A172 (cell line): ENCODE measurements around the gene LTBR. TPM values are rescaled to one million over a fixed set of nuclear protein-coding genes. Genes with fewer than 3 reads are reported as not detected.
"Not testable (repeated sequence)": the region's sequence is repeated elsewhere in the genome, so short reads cannot be mapped to it uniquely, and the experiment has no call there.

Experiments
- DNase-seq: peaks from one replicate; pipeline ENCODE4 v3.0.0-alpha.2; 2015; ENCODE audit warnings: low spot score
- total RNA-seq: library from RNA; depleted of rRNA; stranded (reverse); fragments of >200 nt; shearing (Covaris generic); gene quantifications from 2 replicates; pipeline ENCODE4 v1.2.3, GENCODE V29; 2014; rRNA removed

LTBR gene
- total RNA-seq: not detected in 2 replicates

DNA sequence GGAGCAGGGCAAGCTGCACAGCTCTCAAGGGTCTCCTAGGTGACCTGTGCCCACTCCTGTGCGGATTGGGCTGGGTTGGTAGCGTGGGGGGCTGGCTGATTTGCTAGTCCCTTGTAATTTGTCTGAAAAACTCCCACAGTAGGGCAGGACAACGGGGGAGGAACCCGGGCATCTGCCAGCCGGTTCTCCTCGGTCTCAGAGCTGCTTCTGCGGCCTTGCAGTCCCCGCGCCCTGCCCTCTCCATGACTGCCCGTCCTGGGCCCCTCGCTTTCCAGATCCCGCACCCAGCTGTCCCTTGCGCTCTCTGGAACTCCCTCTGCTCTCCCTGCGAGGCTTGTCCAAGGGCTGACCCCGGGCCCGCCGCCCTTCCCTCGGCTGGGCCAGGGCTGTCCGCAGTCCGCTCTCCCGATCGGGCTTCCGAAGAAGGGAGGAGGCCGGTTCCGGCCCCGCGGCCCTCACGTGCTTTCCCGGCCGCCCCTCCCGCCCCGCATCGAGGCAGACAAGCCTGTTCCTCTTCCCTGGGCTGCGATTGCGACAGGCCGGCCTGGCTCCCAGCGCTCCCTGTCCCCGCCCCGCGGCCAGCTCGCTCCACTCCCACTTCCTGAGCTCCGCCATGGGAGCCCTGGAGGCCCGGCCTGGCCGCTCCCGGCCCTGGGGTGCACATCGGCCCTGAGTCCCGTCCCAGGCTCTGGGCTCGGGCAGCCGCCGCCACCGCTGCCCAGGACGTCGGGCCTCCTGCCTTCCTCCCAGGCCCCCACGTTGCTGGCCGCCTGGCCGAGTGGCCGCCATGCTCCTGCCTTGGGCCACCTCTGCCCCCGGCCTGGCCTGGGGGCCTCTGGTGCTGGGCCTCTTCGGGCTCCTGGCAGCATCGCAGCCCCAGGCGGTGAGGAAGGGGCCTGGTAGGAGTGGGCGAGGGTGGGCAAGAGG lies at the start of gene LTBR:
LTBR (plus strand) TSS at position 591 of the 927 bp plus-strand sequence; CDS start at position 788, 197 bp downstream.
- DNase-seq: no peak

- no peak for DNase-seq
These were observed 49.6 kb upstream of the LTBR start for GRCh38 chr12:6334359-6334758.

DNA sequence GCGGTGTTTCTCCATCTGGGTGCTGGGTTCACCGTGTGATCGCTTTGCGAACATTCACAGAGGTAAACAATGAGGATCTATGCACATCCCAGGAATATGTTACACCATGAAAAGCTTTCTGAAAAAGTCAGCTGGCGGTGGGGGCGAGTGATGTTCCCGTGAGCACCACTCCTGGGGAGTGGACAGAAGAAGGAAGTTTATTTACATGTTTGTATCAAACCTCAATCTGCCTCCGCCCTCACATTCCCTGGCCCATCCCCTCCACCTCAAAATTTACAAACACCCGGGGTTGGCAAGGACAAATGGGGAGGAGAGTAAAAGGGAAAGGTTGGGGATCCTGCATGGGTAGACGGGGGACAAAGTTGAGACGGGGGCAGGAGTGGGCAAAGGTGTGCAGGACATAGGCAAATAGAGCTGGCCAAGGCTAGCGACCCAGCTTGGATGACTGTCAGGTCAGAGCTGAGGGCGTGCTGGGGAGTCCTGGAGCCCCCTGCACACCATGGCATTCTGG lies 49.0 kb upstream of the LTBR start:
- no peak for DNase-seq

GRCh38 chr12:6335451-6336078 lies 48.4 kb upstream of the LTBR start:
- DNase-seq: peak; percentile 75

- DNase-seq: peak; percentile 97
These were observed 47.7 kb upstream of the LTBR start for GRCh38 chr12:6336079-6336888.

DNA sequence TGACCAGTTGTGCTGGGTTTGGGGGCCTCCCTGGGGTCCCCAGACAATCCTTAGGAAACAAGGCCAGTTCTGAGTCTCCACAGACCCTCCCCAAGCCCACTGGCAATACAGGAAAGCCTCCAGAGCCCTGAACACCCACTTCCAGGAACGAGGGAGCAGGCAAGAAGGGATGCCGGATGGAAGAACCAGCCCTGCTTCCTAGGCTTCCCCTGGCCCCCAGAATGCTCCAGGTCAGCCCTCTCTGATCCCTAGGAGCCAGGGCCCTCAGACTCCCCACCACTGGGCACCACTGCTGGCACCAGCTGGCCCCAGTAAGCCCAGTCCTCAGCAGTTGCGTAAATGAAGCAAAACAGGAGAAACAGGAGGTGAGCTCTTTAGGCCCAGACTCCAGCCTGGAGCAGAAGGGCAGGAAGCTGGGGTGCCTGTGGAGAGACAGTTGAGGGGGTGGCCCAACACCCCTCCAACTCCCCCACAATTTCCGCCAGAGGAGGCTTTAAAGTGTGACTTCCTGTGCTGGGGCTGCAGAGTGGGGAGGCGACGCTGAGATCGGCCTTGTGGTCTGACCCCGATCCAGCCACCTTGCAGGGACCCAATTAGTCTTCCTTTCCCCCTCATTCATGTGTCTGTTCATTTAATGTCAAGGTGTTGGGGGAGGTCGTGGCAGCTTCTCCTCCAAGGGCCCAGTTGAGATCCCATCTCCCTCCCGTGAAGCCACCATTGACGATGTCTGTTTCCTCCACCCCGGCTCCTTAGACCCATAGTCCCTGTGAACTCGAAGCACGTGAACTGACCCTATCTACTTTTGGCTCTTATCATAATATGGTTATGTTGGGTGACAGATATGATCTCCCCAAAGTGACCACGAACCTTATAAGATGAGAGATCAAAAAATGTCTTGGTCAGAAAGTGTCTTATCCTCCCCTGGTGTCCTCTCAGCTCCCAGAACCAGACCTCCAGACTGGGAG lies 46.8 kb upstream of the LTBR start:
- DNase-seq: no peak

DNA sequence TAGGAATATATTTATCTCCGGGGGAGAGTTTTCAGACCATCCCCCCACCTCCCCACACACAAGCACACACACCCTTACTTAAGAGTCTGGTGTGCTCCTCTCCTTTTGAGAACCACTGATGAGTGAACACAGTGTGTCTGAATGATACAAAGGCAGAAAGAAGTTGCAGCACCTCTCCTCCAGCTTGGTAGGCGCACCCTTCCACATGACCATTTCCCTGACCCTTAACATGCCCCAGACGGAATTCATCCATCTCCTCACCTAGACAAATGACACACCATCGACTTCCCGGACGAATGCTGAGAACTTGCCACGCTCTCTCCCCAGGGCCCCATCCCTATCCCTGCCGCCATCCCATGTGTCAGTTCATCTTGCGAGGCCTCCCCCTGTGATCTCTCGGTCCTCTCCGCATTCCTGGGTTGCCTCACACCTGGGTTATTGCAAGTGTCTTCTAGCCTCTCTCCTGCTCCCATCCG lies 46.0 kb upstream of the LTBR start:
- DNase-seq: no peak

DNA sequence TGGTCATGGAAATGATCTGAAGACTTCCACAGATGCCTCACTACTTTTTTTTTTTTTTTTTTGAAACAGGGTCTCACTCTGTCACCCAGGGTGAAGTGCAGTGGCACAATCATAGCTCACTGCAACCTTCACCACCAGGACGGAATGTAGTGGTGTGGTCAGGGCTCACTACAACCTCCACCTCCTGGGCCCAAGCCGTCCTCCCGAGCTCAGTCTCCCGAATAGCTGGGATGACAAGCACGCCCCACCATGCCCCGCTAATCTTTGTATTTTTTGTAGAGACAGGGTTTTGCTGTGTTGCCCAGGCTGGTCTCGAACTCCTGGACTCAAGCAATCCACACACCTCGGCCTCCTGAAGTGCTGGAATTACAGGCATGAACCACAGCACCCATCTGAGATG lies 45.4 kb upstream of the LTBR start:
- DNase-seq: not testable (repeated sequence)

GRCh38 chr12:6338955-6339354 lies 45.0 kb upstream of the LTBR start:
- DNase-seq: no peak

GRCh38 chr12:6340032-6340638 lies 43.8 kb upstream of the LTBR start:
- peak; percentile 33 for DNase-seq

DNA sequence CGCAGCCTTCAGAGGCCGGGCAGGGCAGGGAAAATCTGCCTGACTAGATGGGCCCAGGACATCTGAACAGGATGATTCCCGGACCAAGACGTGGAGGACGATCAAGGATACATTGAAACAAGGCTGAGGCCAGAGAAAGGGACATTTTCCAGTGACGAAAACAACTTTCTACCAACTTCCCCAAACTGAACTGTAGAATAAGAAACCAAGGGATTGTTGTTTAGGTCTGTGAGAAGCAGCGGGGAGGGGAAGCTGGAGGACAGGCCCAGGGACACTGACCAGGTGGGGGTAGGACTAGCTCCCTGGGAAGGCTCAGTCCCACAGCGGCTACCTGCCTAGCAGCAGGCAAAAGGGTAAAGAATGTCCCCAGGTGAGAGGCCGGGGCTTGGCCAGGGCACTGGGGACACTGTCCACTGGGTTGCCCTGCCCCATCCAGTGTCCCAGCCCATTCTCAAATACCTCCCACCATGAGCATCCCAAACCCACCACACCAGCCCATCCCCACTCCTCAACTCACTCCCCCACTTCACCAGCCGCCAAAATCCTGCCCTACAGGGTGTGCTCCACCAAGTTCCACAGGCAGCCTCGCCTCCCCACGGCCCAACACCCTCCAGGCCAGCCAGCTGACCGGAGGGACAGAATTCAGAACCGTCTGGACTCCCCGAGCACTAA lies 43.1 kb upstream of the LTBR start:
- DNase-seq: no peak

- peak; percentile 82 for DNase-seq
These were observed 42.4 kb upstream of the LTBR start, which contains the start of gene TNFRSF1A for GRCh38 chr12:6341417-6342139. TNFRSF1A (minus strand) TSS chr12:6342076; CDS start chr12:6341814, 262 bp downstream.

GRCh38 chr12:6342140-6342889 lies 41.6 kb upstream of the LTBR start:
- DNase-seq: no peak

DNA sequence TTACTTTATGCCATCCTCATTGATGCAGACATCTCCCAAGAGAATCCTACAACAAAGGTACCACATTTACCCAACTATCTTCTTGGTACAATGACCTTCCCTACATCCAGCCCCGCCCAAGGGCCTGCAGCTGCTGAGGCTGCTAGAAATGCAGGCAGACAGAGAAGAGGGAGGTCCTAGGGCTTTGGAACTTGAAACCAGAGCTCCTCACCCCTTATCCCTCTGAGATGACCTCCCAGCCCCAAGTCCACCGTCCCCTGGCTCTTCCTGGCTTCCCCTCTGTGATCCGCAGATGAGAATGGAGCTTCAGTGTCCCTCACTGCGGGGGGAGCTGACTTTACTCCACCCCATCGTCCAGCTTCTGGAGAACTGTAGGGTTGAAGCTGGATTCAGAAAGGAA lies 40.4 kb upstream of the LTBR start:
- no peak for DNase-seq

- not testable (repeated sequence) for DNase-seq
These were observed 39.8 kb upstream of the LTBR start for GRCh38 chr12:6344101-6344660.

- peak; percentile 92 for DNase-seq
These were observed 38.5 kb upstream of the LTBR start for GRCh38 chr12:6345319-6346091.
